Ishikawa (cell line): ENCODE data around the gene CACHD1.

Source experiments
- CEBPB ChIP-seq: IDR thresholded peaks from 2 replicates; pipeline ENCODE4 v1.6.1; 2012
- CREB1 ChIP-seq: IDR thresholded peaks from 2 replicates; pipeline ENCODE4 v1.6.1; 2012; ENCODE audit warnings: low read depth
- EGR1 ChIP-seq: IDR thresholded peaks from 2 replicates; pipeline ENCODE4 v1.6.1; 2012
- EP300 ChIP-seq: IDR thresholded peaks from 2 replicates; pipeline ENCODE4 v1.6.1; 2012; ENCODE audit warnings: borderline replicate concordance
- FOXM1 ChIP-seq: IDR thresholded peaks from 2 replicates; pipeline ENCODE4 v1.6.1; 2012; ENCODE audit warnings: low read depth, borderline replicate concordance
- NFIC ChIP-seq: IDR thresholded peaks from 2 replicates; pipeline ENCODE4 v1.6.1; 2012
- RAD21 ChIP-seq: IDR thresholded peaks from 2 replicates; pipeline ENCODE4 v1.6.1; 2012; ENCODE audit warnings: low read depth
- TAF1 ChIP-seq: IDR thresholded peaks from 2 replicates; pipeline ENCODE4 v1.6.1; 2012; ENCODE audit warnings: low read depth, mild to moderate bottlenecking
- TCF12 ChIP-seq: IDR thresholded peaks from 2 replicates; pipeline ENCODE4 v1.6.1; 2012; ENCODE audit warnings: low read depth
- TEAD4 ChIP-seq: IDR thresholded peaks from 2 replicates; pipeline ENCODE4 v1.6.1; 2012
- YY1 ChIP-seq: IDR thresholded peaks from 2 replicates; pipeline ENCODE4 v1.6.1; 2012; ENCODE audit warnings: low read depth
- ZBTB7A ChIP-seq: IDR thresholded peaks from 2 replicates; pipeline ENCODE4 v1.6.1; 2012; ENCODE audit warnings: low read depth
- TF ChIP-seq, protein P1 (sequence below): IDR thresholded peaks from 2 replicates; pipeline ENCODE4 v1.6.1; 2012; ENCODE audit warnings: low read depth, mild to moderate bottlenecking
- TF ChIP-seq, protein P2 (sequence below): IDR thresholded peaks from 2 replicates; pipeline ENCODE4 v1.6.1; 2012
- TF ChIP-seq, protein P3 (sequence below): IDR thresholded peaks from 2 replicates; pipeline ENCODE4 v1.6.1; 2012

CACHD1 gene

DNA sequence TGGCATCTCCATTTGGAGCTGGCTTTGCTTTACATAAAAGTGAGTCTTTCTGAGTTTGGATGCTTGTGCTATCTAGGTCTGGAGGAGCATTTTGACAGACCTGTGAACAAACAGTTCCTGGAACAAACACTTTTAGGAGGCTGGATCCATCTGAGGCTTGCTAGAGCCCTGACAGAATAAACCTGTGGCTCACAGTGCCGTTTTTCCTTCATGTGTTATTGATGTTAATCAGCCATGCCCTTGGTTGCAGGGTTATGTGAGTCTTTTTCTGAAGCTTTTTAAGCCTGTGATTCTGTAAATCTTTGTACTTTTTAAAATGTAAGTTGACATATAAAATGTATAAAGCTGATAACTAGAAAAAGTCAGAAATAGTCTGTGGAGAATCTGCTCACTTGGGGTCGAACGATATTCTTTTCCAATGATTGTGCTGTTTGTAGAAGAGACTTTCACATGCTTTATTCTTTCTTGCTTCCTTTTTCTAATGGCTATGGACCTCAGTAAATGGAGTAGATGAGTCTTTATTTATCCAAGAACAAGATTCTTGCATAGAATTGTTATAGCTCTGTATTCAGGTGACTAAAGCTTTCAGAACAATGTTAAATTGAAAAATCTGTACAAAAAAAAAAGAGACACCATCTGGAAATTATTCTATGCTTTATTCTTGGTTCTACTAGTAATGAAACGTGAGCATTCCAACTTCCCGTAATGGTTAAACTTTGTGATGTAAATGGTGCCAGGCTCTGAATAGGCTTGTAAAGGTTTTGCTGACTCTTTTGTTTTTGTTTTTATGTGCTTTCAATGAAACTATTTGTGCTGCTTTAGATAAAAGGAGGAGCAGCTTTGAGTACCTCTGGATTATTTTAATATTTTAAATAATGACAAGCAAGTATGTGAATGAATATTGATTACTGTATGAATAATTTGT lies 53.7 kb downstream of the CACHD1 start:
- TF ChIP-seq CREB1 = no peak
- TF ChIP-seq NFIC = no peak
- TF ChIP-seq YY1 = no peak
- TF ChIP-seq EGR1 = no peak
- TF ChIP-seq TAF1 = no peak
- TF ChIP-seq, protein P1, sequence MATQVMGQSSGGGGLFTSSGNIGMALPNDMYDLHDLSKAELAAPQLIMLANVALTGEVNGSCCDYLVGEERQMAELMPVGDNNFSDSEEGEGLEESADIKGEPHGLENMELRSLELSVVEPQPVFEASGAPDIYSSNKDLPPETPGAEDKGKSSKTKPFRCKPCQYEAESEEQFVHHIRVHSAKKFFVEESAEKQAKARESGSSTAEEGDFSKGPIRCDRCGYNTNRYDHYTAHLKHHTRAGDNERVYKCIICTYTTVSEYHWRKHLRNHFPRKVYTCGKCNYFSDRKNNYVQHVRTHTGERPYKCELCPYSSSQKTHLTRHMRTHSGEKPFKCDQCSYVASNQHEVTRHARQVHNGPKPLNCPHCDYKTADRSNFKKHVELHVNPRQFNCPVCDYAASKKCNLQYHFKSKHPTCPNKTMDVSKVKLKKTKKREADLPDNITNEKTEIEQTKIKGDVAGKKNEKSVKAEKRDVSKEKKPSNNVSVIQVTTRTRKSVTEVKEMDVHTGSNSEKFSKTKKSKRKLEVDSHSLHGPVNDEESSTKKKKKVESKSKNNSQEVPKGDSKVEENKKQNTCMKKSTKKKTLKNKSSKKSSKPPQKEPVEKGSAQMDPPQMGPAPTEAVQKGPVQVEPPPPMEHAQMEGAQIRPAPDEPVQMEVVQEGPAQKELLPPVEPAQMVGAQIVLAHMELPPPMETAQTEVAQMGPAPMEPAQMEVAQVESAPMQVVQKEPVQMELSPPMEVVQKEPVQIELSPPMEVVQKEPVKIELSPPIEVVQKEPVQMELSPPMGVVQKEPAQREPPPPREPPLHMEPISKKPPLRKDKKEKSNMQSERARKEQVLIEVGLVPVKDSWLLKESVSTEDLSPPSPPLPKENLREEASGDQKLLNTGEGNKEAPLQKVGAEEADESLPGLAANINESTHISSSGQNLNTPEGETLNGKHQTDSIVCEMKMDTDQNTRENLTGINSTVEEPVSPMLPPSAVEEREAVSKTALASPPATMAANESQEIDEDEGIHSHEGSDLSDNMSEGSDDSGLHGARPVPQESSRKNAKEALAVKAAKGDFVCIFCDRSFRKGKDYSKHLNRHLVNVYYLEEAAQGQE = no peak
- TF ChIP-seq, protein P2, sequence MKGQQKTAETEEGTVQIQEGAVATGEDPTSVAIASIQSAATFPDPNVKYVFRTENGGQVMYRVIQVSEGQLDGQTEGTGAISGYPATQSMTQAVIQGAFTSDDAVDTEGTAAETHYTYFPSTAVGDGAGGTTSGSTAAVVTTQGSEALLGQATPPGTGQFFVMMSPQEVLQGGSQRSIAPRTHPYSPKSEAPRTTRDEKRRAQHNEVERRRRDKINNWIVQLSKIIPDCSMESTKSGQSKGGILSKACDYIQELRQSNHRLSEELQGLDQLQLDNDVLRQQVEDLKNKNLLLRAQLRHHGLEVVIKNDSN = no peak
- TF ChIP-seq TEAD4 = no peak
- no peak for TF ChIP-seq EP300
- TF ChIP-seq, protein P3, sequence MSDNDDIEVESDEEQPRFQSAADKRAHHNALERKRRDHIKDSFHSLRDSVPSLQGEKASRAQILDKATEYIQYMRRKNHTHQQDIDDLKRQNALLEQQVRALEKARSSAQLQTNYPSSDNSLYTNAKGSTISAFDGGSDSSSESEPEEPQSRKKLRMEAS = no peak
- no peak for TF ChIP-seq CEBPB
- no peak for TF ChIP-seq FOXM1
- no peak for TF ChIP-seq RAD21
- TF ChIP-seq TCF12 = no peak
- TF ChIP-seq ZBTB7A = no peak

DNA sequence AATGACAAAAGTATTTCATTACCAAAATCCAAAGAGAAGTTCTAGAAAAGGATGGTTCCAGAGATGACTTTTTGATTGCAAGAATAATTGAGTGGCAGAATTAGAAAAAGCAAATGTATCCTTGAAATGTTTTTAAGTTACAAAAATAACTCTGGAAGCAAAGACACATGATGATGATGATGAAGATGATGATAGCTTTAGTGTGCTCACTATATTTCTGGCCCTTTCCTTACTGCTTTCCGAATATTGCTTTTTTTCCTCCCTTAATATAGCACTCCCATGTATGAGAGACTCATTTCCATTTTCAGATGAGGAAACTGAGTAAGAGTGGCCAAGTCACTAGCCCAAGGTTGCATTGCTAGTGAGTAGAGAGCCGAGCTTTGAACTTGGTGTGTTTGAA lies 54.7 kb downstream of the CACHD1 start:
- no peak for TF ChIP-seq EP300
- TF ChIP-seq TAF1 = no peak
- no peak for TF ChIP-seq YY1
- no peak for TF ChIP-seq CEBPB
- TF ChIP-seq TCF12 = no peak
- TF ChIP-seq FOXM1 = no peak
- TF ChIP-seq, protein P1 = no peak
- TF ChIP-seq, protein P3 = no peak
- TF ChIP-seq TEAD4 = no peak
- TF ChIP-seq EGR1 = no peak
- TF ChIP-seq, protein P2 = no peak
- no peak for TF ChIP-seq CREB1
- no peak for TF ChIP-seq NFIC
- no peak for TF ChIP-seq ZBTB7A
- no peak for TF ChIP-seq RAD21

DNA sequence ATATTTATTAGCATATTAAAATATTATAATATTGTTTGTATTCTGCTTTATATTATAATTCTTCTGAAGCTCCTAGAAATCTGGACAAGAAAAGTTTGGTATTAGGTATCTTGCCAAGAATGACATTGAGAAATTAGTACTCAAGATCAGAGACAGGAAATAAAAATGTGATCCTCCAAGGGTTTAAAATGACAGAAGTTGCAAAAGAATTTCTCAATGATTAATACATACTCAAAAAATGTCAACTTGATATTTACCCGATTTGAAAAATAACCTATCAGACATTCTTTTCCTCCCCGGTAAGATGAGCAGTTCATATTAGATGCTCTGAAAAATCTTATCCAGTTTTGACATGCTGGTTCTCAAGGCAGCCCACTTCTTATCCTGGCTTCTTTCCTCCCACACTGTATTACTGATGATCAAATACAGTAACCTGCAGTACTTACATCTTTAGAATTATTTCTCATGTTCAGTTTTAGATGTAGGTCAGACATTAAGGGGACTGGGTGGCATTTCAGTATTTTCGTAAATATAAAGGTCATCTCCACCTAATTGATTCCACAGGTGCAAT lies 55.3 kb downstream of the CACHD1 start:
- TF ChIP-seq TCF12 (no peak), NFIC (no peak), YY1 (no peak), CREB1 (no peak), TAF1 (no peak), EGR1 (no peak)
- TF ChIP-seq, protein P1 = no peak
- TF ChIP-seq, protein P2 = no peak
